Activated CD4-positive, alpha-beta T cell treated with anti-CD3 and anti-CD28 coated beads, Interleukin-2, amount 50 U/mL, for 1 hour (primary cell): ENCODE results near the gene HS1BP3.

Experiments used
- DNase-seq: peaks from one replicate; pipeline ENCODE4 v3.0.0-alpha.2; 2020

Gene HS1BP3

GRCh38 chr2:20662308-20662937 is 11.5 kb upstream of the HS1BP3 start:
- DNase-seq, result no peak

- peak; percentile 57 for DNase-seq
These were observed 10.8 kb upstream of the HS1BP3 start for GRCh38 chr2:20661421-20662307.

GRCh38 chr2:20660506-20661420 is 9.9 kb upstream of the HS1BP3 start:
- DNase-seq, result no peak

- DNase-seq, result no peak
These were observed 6.8 kb upstream of the HS1BP3 start for GRCh38 chr2:20657522-20658235.

- no peak for DNase-seq
These were observed 5.7 kb upstream of the HS1BP3 start for GRCh38 chr2:20656561-20656960.

GRCh38 chr2:20654535-20654813 is 3.6 kb upstream of the HS1BP3 start:
- no peak for DNase-seq

- no peak for DNase-seq
These were observed 3.0 kb upstream of the HS1BP3 start for GRCh38 chr2:20653695-20654534.

GRCh38 chr2:20652673-20653575 is 2.0 kb upstream of the HS1BP3 start:
- no peak for DNase-seq

GRCh38 chr2:20652141-20652540 is 1.2 kb upstream of the HS1BP3 start:
- DNase-seq, result no peak

GRCh38 chr2:20651731-20652099 is 817 bp upstream of the HS1BP3 start:
- DNase-seq, result no peak

GRCh38 chr2:20650393-20650876 is 463 bp downstream of the HS1BP3 start:
- DNase-seq, result no peak

GRCh38 chr2:20649976-20650375 is 922 bp downstream of the HS1BP3 start:
- no peak for DNase-seq

GRCh38 chr2:20649576-20649975 is 1.3 kb downstream of the HS1BP3 start:
- no peak for DNase-seq

- DNase-seq, result no peak
These were observed 2.1 kb downstream of the HS1BP3 start for GRCh38 chr2:20648831-20649230.

GRCh38 chr2:20648206-20648605 is 2.7 kb downstream of the HS1BP3 start:
- DNase-seq, result no peak

GRCh38 chr2:20647738-20648137 is 3.2 kb downstream of the HS1BP3 start:
- no peak for DNase-seq

- DNase-seq, result no peak
These were observed 3.7 kb downstream of the HS1BP3 start for GRCh38 chr2:20647211-20647610.

- no peak for DNase-seq
These were observed 4.5 kb downstream of the HS1BP3 start for GRCh38 chr2:20646446-20646845.

- no peak for DNase-seq
These were observed 5.1 kb downstream of the HS1BP3 start for GRCh38 chr2:20645761-20646160.

GRCh38 chr2:20645301-20645701 is 5.6 kb downstream of the HS1BP3 start:
- no peak for DNase-seq

- DNase-seq, result no peak
These were observed 7.1 kb downstream of the HS1BP3 start for GRCh38 chr2:20643826-20644225.
